ENCODE data around the gene KRTAP10-6.

The KRTAP10-6 gene

DNA sequence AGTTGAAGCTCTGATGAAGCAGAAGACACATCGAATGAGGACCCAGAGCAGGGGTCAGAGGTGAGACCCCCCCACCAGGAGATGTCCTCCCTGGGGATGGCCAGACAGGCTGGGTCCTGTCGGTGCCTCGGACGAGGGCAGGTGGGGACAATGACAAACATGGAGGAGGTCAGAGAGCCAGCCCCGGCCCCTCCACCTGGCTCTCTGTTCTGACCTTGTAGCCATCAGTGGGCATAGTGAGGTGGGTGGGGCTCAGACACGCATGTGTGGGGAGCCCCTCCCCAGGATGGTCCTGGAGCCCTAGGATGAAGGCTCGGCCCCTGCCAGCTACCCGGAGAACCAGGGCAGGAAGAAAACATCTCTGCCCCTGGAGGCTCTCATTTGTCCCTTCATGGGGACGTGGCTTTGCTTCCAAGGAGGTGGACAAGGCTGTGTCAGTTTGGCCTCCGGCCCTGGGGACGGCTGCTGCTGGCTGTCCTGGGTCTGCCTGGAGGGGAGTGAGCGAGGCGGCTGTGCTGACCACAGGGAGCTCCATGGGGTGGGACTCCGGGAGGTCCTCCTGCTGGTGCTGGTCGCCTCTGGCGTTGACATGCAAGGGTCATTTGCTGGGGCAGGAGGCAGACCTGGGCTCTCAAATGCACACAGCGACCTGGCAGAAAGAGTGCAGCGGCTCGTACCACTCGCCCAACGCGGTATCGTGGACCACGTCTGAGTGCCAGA is 2.6 kb downstream of the KRTAP10-6 start:
- TF ChIP-seq, protein P1, sequence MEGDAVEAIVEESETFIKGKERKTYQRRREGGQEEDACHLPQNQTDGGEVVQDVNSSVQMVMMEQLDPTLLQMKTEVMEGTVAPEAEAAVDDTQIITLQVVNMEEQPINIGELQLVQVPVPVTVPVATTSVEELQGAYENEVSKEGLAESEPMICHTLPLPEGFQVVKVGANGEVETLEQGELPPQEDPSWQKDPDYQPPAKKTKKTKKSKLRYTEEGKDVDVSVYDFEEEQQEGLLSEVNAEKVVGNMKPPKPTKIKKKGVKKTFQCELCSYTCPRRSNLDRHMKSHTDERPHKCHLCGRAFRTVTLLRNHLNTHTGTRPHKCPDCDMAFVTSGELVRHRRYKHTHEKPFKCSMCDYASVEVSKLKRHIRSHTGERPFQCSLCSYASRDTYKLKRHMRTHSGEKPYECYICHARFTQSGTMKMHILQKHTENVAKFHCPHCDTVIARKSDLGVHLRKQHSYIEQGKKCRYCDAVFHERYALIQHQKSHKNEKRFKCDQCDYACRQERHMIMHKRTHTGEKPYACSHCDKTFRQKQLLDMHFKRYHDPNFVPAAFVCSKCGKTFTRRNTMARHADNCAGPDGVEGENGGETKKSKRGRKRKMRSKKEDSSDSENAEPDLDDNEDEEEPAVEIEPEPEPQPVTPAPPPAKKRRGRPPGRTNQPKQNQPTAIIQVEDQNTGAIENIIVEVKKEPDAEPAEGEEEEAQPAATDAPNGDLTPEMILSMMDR (IDR thresholded peaks at IDR 0.05; ENCODE audit: low read depth, low read length), result no peak
- no peak for DNase-seq (ENCODE audit: low read depth, low spot score)
- H3K4me3 ChIP-seq (ENCODE audit: low read depth, low read length), result no peak overlapping the region
- in situ Hi-C loops (cut with HindIII; ENCODE audit: low sequenced_read_pairs), result no loop called here

DNA sequence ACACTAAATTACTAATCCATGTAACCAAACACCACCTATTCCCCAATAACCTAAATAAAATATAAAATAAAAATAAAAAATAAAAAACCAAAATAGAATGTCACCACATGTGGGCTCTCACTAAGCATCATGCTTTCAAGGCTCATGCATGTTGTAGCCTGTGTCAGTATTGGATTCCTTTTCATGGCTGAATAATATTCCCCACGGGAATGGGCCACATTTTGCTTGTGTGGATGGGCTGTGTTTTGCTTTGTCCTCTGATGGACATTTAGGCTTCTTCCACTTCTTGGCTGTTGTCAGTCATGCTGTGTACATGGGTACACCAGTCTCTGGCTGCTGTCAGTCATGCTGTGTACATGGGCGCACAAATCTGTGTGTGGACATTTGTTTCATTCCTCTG is 3.2 kb downstream of the KRTAP10-6 start:
- in situ Hi-C loops (cut with HindIII; ENCODE audit: low sequenced_read_pairs), result no loop called here
- H3K4me3 ChIP-seq (ENCODE audit: low read depth, low read length), result no peak overlapping the region
- no peak for DNase-seq (ENCODE audit: low read depth, low spot score)
- TF ChIP-seq, protein P1 (IDR thresholded peaks at IDR 0.05; ENCODE audit: low read depth, low read length), result no peak

DNA sequence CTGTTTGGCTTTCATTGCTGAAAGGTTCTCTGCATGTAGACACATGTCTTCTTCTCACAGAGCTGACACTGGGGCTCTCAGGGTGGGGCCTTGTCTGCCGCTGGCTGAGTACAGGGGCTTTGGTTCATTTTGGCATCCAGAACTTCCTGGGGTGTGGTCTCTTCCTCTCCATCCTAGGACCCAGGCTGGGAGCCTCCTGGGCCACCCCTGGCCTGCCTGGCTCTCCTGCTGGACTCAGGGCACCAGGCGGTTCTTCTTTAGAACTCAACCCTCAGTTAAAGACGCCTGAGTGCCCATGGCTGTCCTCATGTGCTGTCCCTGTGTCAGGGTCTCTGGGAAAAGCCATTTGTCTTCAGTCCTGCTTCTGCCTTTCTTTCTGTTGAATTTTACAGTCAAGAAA is 6.4 kb downstream of the KRTAP10-6 start:
- H3K4me3 ChIP-seq (ENCODE audit: low read depth, low read length), result no peak overlapping the region
- in situ Hi-C loops (cut with HindIII; ENCODE audit: low sequenced_read_pairs), result no loop called here
- TF ChIP-seq, protein P1 (IDR thresholded peaks at IDR 0.05; ENCODE audit: low read depth, low read length), result no peak
- DNase-seq (ENCODE audit: low read depth, low spot score), result no peak

DNA sequence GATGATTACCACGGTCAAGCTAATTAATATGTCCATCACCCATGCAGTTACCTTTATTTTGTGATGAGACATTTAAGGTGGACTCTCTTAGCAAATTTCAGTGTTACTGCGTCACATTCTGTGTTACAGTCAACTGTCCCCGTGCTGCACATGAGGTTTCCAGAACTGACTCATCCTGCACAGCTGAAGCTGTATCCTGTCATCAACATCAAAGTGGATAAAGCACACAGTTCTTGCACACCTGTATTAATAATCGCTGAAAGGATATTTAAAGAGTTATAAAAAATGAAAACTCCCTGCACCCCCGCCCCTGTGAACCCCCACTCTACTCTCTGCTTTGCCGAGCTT is 8.5 kb downstream of the KRTAP10-6 start:
- in situ Hi-C loops (cut with HindIII; ENCODE audit: low sequenced_read_pairs), result no loop called here
- no peak overlapping the region for H3K4me3 ChIP-seq (ENCODE audit: low read depth, low read length)
- TF ChIP-seq, protein P1 (IDR thresholded peaks at IDR 0.05; ENCODE audit: low read depth, low read length), result no peak
- no peak for DNase-seq (ENCODE audit: low read depth, low spot score)

DNA sequence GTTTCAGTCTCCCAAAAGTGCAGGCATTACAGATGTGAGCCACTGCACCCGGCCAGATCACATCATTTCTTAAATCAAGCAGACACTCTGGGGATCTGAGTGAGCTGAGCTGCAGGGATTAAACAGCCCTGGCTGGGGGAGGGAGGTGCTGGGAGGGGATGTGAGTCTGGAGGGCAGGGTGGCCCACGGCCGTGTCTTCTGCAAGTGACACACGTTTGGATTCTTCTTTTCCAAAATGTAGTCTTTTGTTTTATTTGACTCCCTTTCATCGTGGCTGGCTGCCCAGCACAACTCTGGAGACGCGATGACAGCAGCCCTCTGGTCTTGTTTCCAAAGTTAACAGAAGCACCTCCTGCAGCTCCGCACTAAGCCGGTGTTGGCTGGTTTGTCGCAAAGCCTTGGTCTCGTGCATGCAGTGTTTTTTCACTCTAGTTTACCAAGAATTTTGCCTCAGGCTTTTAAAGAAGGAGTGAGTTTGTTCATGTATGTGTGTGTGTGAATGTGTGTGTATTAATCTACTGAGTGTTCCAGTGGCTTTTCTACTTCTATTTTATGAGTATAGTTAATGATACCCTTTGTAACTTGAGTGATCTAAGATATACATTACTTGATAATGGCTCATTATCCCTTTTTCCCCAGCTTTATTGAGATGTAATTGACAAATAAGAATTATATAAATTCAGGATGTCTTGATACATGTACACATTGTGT is 9.1 kb downstream of the KRTAP10-6 start:
- in situ Hi-C loops (cut with HindIII; ENCODE audit: low sequenced_read_pairs), result no loop called here
- H3K4me3 ChIP-seq (ENCODE audit: low read depth, low read length), result no peak overlapping the region
- no peak for DNase-seq (ENCODE audit: low read depth, low spot score)
- TF ChIP-seq, protein P1 (IDR thresholded peaks at IDR 0.05; ENCODE audit: low read depth, low read length), result no peak

DNA sequence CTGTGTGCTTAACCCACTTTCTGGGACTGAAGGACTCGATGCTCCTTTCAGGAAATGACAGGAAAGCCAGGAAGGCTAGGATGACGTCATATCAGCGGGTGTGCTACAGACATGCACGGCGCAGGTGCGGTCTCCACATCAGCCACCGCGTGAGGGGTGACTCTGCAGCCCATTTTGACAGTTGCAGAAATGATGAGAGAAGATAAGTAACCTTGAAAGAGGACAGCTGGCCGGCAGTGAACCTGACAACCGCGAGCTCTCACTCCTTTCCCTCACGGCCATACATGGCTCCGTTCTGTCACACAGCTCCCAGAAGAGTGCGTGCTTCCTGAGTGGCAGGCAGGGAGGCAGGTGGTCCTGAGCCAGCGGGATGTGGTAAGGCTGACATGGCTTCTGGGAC is 10.2 kb downstream of the KRTAP10-6 start:
- no peak for DNase-seq (ENCODE audit: low read depth, low spot score)
- no peak overlapping the region for H3K4me3 ChIP-seq (ENCODE audit: low read depth, low read length)
- TF ChIP-seq, protein P1 (IDR thresholded peaks at IDR 0.05; ENCODE audit: low read depth, low read length), result no peak
- in situ Hi-C loops (cut with HindIII; ENCODE audit: low sequenced_read_pairs), result no loop called here

Data from astrocyte of the spinal cord (primary cell).